Activated gamma-delta T cell treated with Interleukin-2 at 50 U/mL for 16 hours (primary cell): ENCODE results near the gene MAP3K4.

Experiments
- DNase-seq: peaks from one replicate; pipeline ENCODE4 v3.0.0-alpha.2; 2020

Gene MAP3K4

GRCh38 chr6:161130541-161130940 lies 139.0 kb downstream of the MAP3K4 start:
- DNase-seq = no peak

GRCh38 chr6:161130967-161131766 lies 139.6 kb downstream of the MAP3K4 start:
- DNase-seq = no peak

GRCh38 chr6:161132384-161132783 lies 140.8 kb downstream of the MAP3K4 start:
- no peak for DNase-seq

- DNase-seq = no peak
These were observed 142.4 kb downstream of the MAP3K4 start for GRCh38 chr6:161133963-161134362.

- DNase-seq = no peak
These were observed 143.2 kb downstream of the MAP3K4 start for GRCh38 chr6:161134550-161135298.

GRCh38 chr6:161135695-161136591 lies 144.4 kb downstream of the MAP3K4 start:
- DNase-seq = no peak

GRCh38 chr6:161136655-161137054 lies 145.1 kb downstream of the MAP3K4 start:
- DNase-seq = no peak

- DNase-seq = no peak
These were observed 145.8 kb downstream of the MAP3K4 start for GRCh38 chr6:161137320-161137719.

GRCh38 chr6:161137839-161138542 lies 146.4 kb downstream of the MAP3K4 start:
- no peak for DNase-seq

- DNase-seq = no peak
These were observed 147.2 kb downstream of the MAP3K4 start for GRCh38 chr6:161138543-161139303.

- no peak for DNase-seq
These were observed 147.8 kb downstream of the MAP3K4 start for GRCh38 chr6:161139304-161139765.

- no peak for DNase-seq
These were observed 148.4 kb downstream of the MAP3K4 start for GRCh38 chr6:161139766-161140553.

GRCh38 chr6:161140554-161140875 lies 148.9 kb downstream of the MAP3K4 start:
- no peak for DNase-seq

GRCh38 chr6:161141173-161141572 lies 149.6 kb downstream of the MAP3K4 start:
- DNase-seq = no peak

GRCh38 chr6:161142957-161143296 lies 151.4 kb downstream of the MAP3K4 start:
- DNase-seq = no peak

- no peak for DNase-seq
These were observed 152.3 kb downstream of the MAP3K4 start for GRCh38 chr6:161143663-161144430.

- DNase-seq = no peak
These were observed 158.6 kb downstream of the MAP3K4 start for GRCh38 chr6:161150136-161150535.

- DNase-seq = no peak
These were observed 159.0 kb downstream of the MAP3K4 start for GRCh38 chr6:161150566-161150965.

- DNase-seq = no peak
These were observed 159.6 kb downstream of the MAP3K4 start for GRCh38 chr6:161151059-161151645.
